ENCODE measurements around the gene CETN1.

CETN1 gene

DNA sequence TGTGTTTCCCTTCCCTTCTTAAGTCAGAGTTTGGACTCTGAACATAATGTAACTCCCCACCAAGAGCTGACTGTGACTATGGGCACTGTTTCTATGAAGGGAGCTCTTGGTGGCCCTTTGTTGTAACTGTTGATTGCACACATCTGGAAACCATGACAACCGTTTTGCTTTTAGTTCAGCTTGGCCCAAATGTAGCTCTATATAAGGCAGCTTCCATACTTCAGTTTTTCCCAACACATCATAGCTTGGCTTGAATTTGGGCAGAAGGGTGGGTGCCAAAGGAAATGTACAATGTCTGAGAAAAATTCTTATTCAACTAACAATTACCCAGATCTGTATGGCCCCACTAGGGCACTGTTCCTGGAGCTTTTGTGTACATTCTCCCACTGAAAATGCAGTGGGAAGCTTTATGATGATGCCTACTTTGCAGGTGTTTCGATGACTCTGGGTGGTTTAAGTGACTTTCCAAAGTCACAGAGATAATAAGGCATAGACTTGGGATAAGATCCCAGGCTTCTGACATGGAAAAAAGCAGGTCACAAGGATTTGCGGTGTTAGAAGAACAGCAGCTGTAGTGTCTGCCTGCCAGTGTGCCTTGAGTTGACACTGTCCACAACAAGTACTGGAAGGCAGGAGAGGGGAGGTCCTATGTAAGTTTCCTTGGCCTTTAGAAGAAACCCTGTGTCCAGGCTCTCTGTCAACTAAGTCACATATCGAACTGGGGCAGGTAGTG lies 2.4 kb upstream of the CETN1 start:
- DNase-seq: no peak

GRCh38 chr18:579238-579637 lies 942 bp upstream of the CETN1 start:
- DNase-seq: no peak

- DNase-seq: no peak
These were observed 916 bp downstream of the CETN1 start for GRCh38 chr18:581096-581495.

GRCh38 chr18:582465-582864 lies 2.3 kb downstream of the CETN1 start:
- DNase-seq: no peak

DNA sequence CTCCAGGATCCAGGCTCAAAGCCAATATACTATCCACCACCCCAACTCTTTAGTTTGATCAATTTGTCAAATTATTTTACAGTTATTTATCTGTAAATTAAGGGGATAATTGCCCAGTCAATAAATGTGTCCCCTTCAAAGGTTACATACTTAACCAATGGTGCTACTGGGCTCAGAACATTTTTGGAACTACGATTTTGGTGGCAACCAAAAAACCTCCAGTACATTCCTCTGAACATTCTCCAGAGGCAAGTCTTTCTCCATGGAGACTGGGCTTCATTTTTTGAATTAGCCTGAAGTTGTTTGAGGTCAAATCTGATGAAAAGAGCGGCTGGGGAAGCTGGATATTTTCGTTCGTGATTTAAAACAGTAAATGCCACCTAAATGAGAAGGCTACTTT lies 14.9 kb downstream of the CETN1 start:
- no peak for DNase-seq

DNA sequence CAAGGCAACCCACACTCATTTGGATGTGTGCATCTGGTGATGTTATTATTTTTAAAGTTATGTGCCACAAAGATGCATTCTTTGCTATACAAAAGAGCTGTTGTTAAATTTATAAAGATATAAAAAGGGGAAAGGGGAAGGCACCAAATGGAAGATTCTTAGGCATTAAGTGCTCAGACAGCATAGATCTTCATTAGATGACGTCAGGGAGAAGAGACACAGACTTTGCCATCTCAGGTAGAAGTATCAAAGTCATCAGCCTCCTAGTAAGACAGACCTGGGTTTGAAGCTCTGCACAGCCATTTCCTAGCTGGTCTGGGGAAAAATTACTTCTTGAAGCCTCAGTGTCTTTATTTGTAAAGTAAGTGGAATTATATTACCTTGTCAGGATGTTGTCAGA lies 15.4 kb downstream of the CETN1 start:
- DNase-seq: no peak

- no peak for DNase-seq
These were observed 16.2 kb downstream of the CETN1 start for GRCh38 chr18:596288-596881.

- DNase-seq: no peak
These were observed 18.0 kb downstream of the CETN1 start for GRCh38 chr18:598124-598589.

GRCh38 chr18:600107-600506 lies 19.9 kb downstream of the CETN1 start:
- DNase-seq: no peak

- no peak for DNase-seq
These were observed 24.6 kb downstream of the CETN1 start for GRCh38 chr18:604771-605170.

GRCh38 chr18:607930-608329 lies 27.8 kb downstream of the CETN1 start:
- DNase-seq: no peak

- DNase-seq: no peak
These were observed 30.2 kb downstream of the CETN1 start for GRCh38 chr18:610214-610928.

DNA sequence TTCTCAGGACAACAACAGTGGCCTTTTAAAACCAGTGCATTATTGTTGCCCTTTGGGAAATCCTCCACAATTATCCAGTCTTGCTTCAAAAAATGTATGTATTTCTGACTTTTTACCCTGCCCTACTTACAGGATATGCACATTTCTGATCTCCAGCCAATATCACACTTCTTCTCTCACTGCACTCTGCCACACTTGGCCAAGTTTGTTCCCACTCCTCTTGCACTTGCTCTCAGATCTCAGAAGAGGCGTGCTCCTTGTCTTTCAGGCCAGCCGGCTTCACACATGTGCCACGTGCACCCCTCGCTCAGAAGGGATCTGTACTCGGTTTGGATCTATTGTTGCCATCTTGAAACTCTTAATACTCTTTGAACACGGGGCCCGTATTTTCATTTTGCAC lies 32.0 kb downstream of the CETN1 start:
- DNase-seq: no peak

- DNase-seq: no peak
These were observed 34.0 kb downstream of the CETN1 start for GRCh38 chr18:614193-614592.

DNA sequence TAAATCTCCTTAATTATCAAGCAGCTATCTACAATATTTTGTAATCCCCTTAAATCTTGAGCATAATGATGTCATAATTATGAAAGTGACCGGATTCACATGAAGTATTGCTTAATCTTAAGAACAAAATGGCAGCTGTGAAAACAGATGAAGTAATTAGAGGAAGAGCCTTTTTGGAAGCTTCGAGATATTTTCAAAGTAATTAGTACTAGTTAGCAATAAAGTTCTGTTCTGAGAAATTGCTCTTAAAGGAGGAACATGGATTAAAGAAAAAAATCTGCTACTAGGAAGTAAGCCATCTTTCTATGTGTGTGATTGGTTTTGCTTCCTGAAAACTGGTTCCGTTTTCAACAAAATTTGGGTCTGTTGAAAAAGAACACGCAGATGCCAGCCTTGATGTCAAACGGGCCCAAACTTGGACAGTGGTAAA lies 34.9 kb downstream of the CETN1 start:
- DNase-seq: no peak

DNA sequence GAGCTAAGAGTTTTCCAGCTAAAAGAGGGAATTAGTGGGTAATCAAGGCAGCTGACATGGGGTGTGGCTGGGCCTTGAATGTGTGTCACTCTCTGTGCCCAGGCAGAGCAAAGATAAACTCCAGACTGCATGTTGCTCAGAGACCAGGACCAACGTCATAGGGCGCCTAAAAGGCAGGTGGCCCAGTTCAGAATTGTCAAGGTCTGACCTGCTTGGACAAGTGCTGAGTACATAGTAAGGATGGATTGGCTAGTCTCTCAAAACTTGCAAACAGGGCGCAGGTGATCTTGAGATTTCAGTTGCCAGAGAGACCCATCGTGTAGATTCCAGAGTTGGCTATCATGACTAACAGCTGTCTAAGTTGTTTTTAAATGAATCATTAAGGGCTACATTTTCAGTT lies 35.6 kb downstream of the CETN1 start:
- no peak for DNase-seq

DNA sequence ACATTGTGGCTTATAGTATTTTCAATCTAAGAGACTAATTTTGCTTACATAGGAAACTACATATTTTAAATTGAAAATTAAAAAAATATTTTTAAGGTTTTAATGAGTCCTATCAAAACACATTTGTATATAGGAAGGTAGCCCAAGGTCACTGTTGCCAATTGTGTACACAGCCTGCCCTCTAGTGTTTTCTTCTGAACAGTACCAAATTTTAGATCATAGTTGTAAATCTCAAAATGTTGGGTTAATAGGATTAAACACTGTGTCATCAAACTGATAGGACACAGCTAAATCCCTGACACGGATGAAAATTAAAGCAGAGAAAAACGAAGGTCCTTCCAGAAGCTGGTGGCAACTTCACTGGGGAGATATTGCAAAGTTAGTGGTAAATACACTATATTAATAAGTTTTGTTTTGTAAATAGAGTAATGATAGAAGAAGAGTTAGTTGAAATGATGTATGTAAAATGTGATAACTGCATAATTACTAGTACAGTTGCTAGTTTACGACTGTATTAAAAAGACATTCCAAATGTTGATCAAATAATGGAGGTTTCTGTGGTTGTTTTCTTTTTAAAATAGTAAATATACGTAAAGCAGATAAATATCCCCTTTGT lies 36.3 kb downstream of the CETN1 start:
- DNase-seq: no peak

- DNase-seq: no peak
These were observed 37.9 kb downstream of the CETN1 start for GRCh38 chr18:617970-618504.

DNA sequence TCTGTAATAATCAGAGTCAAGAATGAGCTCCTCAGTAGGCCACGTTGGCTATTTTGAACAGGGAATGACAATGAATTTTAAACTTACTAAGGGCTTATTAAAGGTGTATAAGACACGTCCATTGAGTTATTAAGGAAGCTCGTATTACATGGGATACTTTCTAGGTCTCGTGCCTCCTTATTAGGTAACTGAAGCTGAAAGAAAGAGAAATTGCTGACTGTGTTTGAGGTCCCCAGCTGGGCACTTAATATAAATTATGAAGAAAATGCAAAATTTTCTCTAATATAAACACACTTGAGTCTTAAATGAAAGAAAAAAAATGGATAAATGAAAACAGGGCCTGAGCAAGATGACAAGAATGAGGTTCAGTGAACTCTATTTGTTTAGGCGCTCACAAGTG lies 38.4 kb downstream of the CETN1 start:
- no peak for DNase-seq

- no peak for DNase-seq
These were observed 41.3 kb downstream of the CETN1 start for GRCh38 chr18:621291-622043.

DNA sequence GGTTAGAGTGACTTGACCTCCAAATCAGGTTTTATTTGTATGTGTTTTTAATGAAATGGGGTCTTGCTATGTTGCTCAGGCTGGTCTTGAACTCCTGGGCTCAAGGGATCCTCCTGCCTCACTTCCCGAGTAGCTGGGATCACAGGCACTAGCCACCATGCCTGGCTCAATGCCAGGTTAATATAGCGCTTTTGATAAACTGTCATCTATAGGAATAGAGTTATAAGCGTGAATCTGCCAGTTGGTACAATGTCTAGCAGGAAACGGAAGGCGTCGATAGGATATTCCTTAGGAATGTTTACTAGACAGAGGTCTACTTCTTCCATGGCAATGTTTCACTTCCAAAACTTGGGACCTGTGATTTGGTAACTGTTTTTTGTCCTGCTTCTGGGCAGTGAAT lies 42.1 kb downstream of the CETN1 start:
- DNase-seq: no peak

GRCh38 chr18:623761-624620 lies 43.8 kb downstream of the CETN1 start:
- no peak for DNase-seq
